ENCODE measurements around the gene AMZ2. TPM values are rescaled to one million over a fixed set of nuclear protein-coding genes. Genes with fewer than 3 reads are reported as not detected.
"Not testable (repeated sequence)": the region's sequence is repeated elsewhere in the genome, so short reads cannot be mapped to it uniquely, and the experiment has no call there.

The AMZ2 gene
- total RNA-seq, 1 donor from 2014 or later: 75.6 TPM

DNA sequence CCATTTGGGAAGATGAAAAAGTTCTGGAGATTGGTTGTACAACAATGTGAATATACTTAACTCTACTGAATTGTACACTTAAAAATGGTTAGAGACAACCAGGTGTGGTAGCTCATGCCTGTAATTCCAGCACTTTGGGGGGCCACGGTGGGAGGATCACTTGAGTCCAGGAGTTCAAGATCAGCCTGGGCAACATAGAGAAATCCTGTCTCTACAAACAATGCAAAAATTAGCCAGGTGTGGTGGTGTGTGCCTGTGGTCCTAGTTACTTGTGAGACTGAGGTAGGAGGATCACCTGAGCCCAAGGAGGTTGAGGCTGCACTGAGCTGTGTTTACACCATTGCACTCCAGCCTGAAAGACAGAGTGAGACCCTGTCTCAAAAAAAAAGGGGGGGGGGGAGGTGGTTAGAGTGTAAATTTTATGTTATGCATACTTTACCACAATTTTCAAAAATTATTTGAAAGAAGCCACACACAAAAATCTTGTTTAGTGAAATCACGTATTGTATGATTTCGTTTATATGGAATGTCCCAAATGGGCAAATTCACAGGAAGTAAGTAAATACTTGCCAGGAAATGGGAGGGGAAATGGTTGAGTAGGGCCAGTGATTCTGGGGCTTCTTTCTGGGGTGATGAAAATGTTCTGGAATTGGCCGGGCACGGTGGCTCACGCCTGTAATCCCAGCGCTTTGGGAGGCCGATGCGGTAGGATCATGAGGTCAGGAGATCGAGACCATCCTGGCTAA, 37.1 kb upstream of the AMZ2 start:
- no peaks in the 10 kb centered on the region for H3K27me3 Mint-ChIP-seq
- DNase-seq (ENCODE audit: extremely low spot score, unreplicated experiment): no peak
- TF ChIP-seq, protein P1, sequence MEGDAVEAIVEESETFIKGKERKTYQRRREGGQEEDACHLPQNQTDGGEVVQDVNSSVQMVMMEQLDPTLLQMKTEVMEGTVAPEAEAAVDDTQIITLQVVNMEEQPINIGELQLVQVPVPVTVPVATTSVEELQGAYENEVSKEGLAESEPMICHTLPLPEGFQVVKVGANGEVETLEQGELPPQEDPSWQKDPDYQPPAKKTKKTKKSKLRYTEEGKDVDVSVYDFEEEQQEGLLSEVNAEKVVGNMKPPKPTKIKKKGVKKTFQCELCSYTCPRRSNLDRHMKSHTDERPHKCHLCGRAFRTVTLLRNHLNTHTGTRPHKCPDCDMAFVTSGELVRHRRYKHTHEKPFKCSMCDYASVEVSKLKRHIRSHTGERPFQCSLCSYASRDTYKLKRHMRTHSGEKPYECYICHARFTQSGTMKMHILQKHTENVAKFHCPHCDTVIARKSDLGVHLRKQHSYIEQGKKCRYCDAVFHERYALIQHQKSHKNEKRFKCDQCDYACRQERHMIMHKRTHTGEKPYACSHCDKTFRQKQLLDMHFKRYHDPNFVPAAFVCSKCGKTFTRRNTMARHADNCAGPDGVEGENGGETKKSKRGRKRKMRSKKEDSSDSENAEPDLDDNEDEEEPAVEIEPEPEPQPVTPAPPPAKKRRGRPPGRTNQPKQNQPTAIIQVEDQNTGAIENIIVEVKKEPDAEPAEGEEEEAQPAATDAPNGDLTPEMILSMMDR (conservative IDR thresholded peaks at IDR 0.05): no peak
- H3K4me3 Mint-ChIP-seq: no peak overlapping the region
- H3K9me3 Mint-ChIP-seq: no peaks in the 10 kb centered on the region
- H3K36me3 Mint-ChIP-seq: peaks cover 28% of the 10 kb centered on the region
- H3K27ac Mint-ChIP-seq: no peak overlapping the region
- H3K4me1 Mint-ChIP-seq (ENCODE audit: unreplicated experiment): peaks cover 9% of the 10 kb centered on the region

DNA sequence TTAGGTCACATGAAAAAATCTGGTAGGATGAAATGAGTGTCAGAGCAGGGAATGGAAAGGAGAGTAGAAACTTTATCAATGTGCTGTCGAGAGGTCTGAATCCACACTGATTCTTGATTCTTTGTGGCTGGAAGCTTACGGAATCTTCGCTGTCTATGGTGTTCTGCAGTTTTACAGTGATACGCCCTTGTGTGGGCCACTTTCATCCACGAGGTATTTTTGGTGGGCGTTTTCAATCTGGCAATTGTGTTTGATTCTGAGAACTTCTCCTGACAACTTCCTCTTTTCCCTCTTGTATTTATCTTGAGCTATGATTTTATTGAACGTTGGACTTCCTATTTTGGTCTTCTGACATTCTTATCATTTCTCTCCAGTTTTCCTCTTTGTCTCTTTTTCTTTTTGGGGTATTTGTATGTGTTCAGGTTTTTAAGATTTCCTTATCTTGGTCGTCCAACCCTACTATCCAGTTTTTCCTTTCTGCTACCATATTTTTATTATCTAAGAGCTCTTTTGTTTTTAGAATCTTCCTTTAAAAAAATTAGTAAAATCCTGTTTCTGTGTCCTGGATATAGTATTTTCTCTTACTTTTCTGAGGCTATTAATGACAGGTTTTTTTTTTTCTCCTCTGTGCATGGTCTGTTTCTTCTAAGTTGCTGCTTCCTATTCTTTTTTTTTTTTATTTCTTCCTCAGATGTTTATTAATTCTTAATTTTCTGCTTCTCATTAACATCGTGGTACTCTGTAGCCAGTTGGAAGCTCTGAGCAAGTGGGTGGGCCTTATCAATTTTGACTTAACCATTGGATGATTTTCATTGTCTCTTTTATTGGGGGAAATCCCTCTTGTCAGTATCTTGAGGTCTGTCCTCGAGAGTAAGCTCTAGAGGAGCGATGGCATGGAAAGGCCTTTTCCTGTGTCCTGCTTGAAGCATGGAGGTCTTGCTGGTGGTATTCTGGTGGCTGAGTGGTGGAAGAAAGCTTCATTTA, 34.1 kb upstream of the AMZ2 start:
- H3K27ac Mint-ChIP-seq: not testable (repeated sequence)

DNA sequence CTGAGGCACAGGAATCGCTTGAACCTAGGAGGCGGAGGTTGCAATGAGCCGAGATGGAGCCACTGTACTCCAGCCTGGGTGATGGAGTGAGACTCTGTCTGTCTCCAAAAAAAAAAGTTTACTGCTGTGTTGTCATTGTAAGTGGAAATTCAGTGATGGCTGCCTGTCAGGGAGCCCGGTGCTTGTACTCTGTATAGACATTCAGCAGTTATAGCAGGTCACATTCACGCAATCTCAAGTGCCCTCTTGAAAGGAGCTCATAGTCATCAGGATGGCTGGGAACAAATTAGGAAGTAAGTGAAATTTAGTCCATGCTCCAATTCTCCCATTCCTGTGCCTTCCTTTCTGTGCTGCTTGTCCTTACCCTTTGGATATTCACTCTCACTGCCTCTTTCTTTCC, 32.4 kb upstream of the AMZ2 start:
- not testable (repeated sequence) for DNase-seq (ENCODE audit: extremely low spot score, unreplicated experiment); H3K4me3 Mint-ChIP-seq; H3K27ac Mint-ChIP-seq; H3K4me1 Mint-ChIP-seq (ENCODE audit: unreplicated experiment); H3K9me3 Mint-ChIP-seq; H3K27me3 Mint-ChIP-seq
- peaks cover 18% of the 10 kb centered on the region for H3K36me3 Mint-ChIP-seq

More for the DNA sequence above, 34.1 kb upstream of the AMZ2 start:
- not testable (repeated sequence) for H3K27me3 Mint-ChIP-seq; H3K4me3 Mint-ChIP-seq; H3K4me1 Mint-ChIP-seq (ENCODE audit: unreplicated experiment); DNase-seq (ENCODE audit: extremely low spot score, unreplicated experiment); H3K9me3 Mint-ChIP-seq
- peaks cover 26% of the 10 kb centered on the region for H3K36me3 Mint-ChIP-seq

DNA sequence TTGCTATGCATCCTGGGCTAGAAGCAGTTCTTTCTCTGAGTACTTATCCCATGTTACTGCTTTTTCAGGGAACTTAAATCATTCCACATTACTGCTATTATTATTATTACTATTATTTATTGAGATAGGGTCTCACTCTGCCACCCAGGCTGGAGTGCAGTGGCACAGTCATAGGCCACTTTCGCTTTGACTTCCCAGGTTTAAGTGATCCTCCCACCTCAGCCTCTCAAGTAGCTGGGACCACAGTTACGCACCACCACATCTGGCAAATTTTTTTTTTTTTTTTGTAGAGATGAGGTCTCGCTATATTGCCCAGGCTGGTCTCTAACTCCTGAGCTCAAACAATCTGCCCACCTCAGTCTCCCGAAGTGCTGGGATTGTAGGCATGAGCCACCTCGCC, 28.4 kb upstream of the AMZ2 start:
- H3K4me3 Mint-ChIP-seq; H3K27ac Mint-ChIP-seq; H3K27me3 Mint-ChIP-seq; H3K9me3 Mint-ChIP-seq; DNase-seq (ENCODE audit: extremely low spot score, unreplicated experiment): not testable (repeated sequence)
- Mint-ChIP-seq H3K36me3 (peaks cover 13% of the 10 kb centered on the region), H3K4me1 (ENCODE audit: unreplicated experiment) (peaks cover 14% of the 10 kb centered on the region)

DNA sequence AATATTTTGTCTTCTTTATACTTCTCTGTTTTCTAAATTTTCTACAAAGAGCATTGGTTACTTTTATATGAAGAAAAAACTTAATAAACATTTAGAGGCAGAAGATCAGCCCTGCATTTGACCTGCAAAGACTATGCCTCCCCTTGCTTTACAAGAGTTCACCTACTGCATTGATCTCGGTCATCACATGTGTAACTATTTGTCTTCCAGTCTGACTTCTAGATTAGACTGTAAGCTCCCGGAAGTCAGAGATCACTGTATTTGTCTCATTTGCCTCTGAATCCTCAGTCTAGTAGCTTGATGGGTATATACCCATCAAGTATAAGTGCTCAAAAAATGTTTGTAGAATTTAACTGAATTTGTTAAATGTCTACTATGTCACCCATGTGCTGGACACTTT, 27.7 kb upstream of the AMZ2 start:
- Mint-ChIP-seq H3K36me3 (peaks cover 11% of the 10 kb centered on the region), H3K4me1 (ENCODE audit: unreplicated experiment) (peaks cover 14% of the 10 kb centered on the region)
- not testable (repeated sequence) for DNase-seq (ENCODE audit: extremely low spot score, unreplicated experiment); H3K9me3 Mint-ChIP-seq; H3K27ac Mint-ChIP-seq; H3K27me3 Mint-ChIP-seq; H3K4me3 Mint-ChIP-seq

DNA sequence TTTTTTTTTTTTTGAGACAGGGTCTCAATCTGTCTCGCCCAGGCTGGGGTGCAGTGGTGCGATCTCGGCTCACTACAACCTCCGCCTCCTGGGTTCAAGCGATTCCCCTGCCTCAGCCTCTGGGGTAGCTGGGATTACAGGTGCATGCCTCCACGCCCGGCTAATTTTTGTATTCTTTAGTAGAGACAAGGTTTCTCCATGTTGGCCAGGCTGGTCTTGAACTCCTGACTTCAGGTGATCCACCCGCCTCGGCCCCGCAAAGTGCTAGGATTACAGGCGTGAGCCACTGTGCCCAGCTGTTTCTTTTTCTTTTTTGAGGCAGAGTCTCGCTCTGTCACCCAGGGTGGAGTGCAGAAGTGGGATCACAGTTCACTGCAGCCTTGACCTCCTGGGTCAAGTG, 27.1 kb upstream of the AMZ2 start:
- not testable (repeated sequence) for H3K4me3 Mint-ChIP-seq; H3K27ac Mint-ChIP-seq; DNase-seq (ENCODE audit: extremely low spot score, unreplicated experiment); H3K9me3 Mint-ChIP-seq; H3K27me3 Mint-ChIP-seq
- Mint-ChIP-seq H3K4me1 (ENCODE audit: unreplicated experiment) (peaks cover 14% of the 10 kb centered on the region), H3K36me3 (peaks cover 11% of the 10 kb centered on the region)

DNA sequence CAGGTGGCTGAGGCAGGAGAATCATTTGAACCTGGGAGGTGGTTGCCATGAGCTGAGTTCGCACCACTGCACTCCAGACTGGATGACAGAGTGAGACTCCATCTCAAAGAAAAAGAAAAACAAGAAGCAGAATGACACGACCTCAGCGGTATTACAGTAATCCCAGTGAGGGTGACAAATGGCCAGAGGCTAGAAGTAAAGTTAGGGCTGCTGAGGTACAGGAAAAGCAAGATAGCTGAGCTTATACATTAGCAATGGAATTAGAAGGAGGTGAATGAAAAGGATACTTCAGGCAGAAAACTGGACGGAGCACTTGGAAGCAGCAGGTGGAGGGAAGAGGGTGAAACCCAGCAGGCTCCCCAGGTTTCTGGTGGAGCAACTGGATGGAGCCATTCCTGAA, 26.1 kb upstream of the AMZ2 start:
- Mint-ChIP-seq H3K9me3 (peaks cover 10% of the 10 kb centered on the region), H3K4me1 (ENCODE audit: unreplicated experiment) (peaks cover 14% of the 10 kb centered on the region), H3K27me3 (no peaks in the 10 kb centered on the region), H3K4me3 (peak overlapping the region; percentile 31), H3K36me3 (peaks cover 11% of the 10 kb centered on the region), H3K27ac (peak overlapping the region; percentile 59)
- no peak for DNase-seq (ENCODE audit: extremely low spot score, unreplicated experiment)
- TF ChIP-seq, protein P1 (conservative IDR thresholded peaks at IDR 0.05): no peak

DNA sequence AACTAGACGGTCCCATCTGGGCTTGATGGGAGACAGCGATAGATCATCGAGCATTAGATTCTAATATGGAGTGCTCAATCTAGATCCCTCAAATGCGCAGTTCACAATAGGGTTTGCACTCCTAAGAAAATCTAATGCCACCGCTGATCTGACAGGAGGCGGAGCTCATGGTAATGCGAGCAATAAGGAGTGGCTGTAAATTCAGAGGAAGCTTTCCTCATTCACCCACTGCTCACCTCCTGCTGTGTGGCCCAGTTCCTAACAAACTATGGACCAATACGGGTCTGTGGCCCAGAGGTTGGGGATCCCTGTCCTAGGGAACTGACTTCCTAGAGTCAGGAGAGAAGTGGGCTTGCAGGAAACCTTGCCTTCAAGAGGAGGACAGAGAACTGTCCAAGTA, 25.2 kb upstream of the AMZ2 start:
- no peak overlapping the region for H3K4me3 Mint-ChIP-seq
- TF ChIP-seq, protein P1 (conservative IDR thresholded peaks at IDR 0.05): no peak

DNA sequence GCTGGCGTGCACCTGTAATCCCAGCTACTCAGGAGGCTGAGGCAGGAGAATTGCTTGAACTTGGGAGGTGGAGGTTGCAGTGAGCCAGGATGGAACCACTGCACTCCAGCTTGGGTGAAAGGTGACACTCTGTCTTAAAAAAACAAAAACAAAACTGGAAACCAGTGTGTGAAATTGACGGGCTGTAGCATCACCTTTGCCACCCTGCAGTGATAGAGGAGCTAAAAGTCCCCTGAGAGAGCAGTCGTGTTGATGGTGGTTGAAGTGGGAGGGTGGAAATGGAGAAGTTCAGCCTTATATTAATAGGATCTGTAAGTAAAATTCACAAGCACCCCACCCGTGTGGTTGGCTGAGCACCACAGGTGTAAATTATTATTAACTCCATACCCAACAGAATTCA, 22.8 kb upstream of the AMZ2 start:
- Mint-ChIP-seq H3K36me3 (peaks cover 18% of the 10 kb centered on the region), H3K4me1 (ENCODE audit: unreplicated experiment) (peaks cover 28% of the 10 kb centered on the region)
- not testable (repeated sequence) for H3K27me3 Mint-ChIP-seq; DNase-seq (ENCODE audit: extremely low spot score, unreplicated experiment); H3K27ac Mint-ChIP-seq; H3K9me3 Mint-ChIP-seq; H3K4me3 Mint-ChIP-seq

More for the DNA sequence above, 25.2 kb upstream of the AMZ2 start:
- no peak for DNase-seq (ENCODE audit: extremely low spot score, unreplicated experiment)
- Mint-ChIP-seq H3K9me3 (peaks cover 10% of the 10 kb centered on the region), H3K36me3 (peaks cover 11% of the 10 kb centered on the region), H3K27me3 (no peaks in the 10 kb centered on the region), H3K4me1 (ENCODE audit: unreplicated experiment) (peaks cover 14% of the 10 kb centered on the region), H3K27ac (no peak overlapping the region)

DNA sequence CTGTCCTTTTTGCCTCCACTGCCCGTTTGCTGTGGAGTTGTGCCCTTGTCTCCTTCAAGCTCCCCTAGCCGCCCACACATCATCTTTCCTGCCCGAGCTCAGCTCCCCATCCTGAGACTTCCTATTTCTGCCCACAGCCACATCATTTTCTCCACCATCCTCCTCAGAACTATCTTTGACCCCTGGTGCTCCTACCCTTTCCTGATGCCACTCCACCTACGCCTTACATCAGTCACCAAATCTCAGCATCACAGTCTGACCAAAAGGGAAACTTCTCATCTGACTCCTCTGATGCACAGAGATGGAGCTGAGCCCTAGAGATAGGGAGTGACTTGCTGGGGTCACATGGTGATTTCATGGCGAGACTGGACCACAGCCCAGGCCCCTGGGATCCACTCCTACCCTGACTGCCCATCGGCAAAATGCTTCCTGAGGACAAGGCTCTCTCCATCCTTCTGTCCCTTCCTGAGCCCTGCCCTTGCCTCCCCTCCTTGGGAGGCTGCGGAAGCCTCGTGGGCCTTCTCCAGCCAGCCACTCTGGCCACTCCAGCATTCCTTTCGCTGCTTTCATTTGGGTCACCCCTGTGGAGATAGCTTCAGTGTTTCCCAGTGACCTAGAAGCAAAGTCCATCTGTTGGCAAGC, 19.7 kb upstream of the AMZ2 start:
- not testable (repeated sequence) for H3K4me3 Mint-ChIP-seq; H3K36me3 Mint-ChIP-seq; DNase-seq (ENCODE audit: extremely low spot score, unreplicated experiment); H3K27me3 Mint-ChIP-seq; H3K9me3 Mint-ChIP-seq
- peaks cover 15% of the 10 kb centered on the region for H3K4me1 Mint-ChIP-seq (ENCODE audit: unreplicated experiment)
- peak overlapping the region; percentile 96 for H3K27ac Mint-ChIP-seq

Measured in type B pancreatic cell (in vitro differentiated cells).